B cell (primary cell): ENCODE results near the gene ORAI1.

Source experiments
- EZH2 ChIP-seq: IDR thresholded peaks from 2 replicates; pipeline ENCODE4 v1.6.1; 2012; ENCODE audit warnings: borderline replicate concordance, low read depth, mild to moderate bottlenecking, moderate library complexity, low read length; ENCODE audit not compliant: insufficient read depth, poor library complexity, severe bottlenecking
- TF ChIP-seq, protein P1 (sequence below): fragments of 200-600 bp; IDR thresholded peaks from one replicate; pipeline ENCODE4 v1.8.0; 2022; ENCODE audit warnings: antibody characterized with exemption, mild to moderate bottlenecking

DNA sequence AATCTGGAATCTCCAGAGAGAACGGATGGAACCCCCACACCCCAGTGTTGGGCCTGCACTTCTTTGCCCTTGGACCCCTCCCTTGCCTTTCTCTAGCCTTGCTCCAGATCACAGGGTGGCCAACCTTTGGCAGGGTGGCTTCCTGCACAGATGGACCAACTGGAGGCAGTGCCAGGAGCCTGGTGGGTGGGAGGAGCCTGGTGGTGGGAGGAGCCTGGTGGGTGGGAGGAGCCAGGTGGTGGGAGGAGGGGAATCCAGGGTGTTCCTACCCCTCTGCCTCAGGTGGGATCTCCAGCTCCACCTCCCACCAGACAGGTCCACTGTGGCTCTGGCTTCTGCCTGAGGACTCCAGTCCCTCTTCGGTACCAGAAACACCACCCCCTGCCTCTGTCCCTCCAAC, 15.0 kb upstream of the ORAI1 start:
- no peak for TF ChIP-seq EZH2
- TF ChIP-seq, protein P1, sequence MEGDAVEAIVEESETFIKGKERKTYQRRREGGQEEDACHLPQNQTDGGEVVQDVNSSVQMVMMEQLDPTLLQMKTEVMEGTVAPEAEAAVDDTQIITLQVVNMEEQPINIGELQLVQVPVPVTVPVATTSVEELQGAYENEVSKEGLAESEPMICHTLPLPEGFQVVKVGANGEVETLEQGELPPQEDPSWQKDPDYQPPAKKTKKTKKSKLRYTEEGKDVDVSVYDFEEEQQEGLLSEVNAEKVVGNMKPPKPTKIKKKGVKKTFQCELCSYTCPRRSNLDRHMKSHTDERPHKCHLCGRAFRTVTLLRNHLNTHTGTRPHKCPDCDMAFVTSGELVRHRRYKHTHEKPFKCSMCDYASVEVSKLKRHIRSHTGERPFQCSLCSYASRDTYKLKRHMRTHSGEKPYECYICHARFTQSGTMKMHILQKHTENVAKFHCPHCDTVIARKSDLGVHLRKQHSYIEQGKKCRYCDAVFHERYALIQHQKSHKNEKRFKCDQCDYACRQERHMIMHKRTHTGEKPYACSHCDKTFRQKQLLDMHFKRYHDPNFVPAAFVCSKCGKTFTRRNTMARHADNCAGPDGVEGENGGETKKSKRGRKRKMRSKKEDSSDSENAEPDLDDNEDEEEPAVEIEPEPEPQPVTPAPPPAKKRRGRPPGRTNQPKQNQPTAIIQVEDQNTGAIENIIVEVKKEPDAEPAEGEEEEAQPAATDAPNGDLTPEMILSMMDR, result no peak
